Measurements from ENCODE around the gene FA2H. TPM values are rescaled to one million over a fixed set of nuclear protein-coding genes. Genes with fewer than 3 reads are reported as not detected.

FA2H gene
- total and polyA plus RNA-seq, 2 experiments from 2014 or later: 5.7 to 6.3 TPM

GRCh38 chr16:74716355-74716754 lies 58.3 kb downstream of the FA2H start:
- H4K20me1 ChIP-seq (replicated peaks; ENCODE audit: insufficient read depth): no peaks in the 10 kb centered on the region
- no peaks in the 10 kb centered on the region for H3F3A ChIP-seq (replicated peaks; ENCODE audit: low read depth)
- no peak overlapping the region for H3K4me2 ChIP-seq
- ATAC-seq (peak; percentile 73), DNase-seq (ENCODE audit: low spot score) (no peak)
- no peaks in the 10 kb centered on the region for H3K9me2 ChIP-seq (ENCODE audit: insufficient read depth)
- H3K79me2 ChIP-seq (replicated peaks; ENCODE audit: insufficient read depth): no peaks in the 10 kb centered on the region
- H3K27ac Mint-ChIP-seq: no peak overlapping the region
- H3K4me1 Mint-ChIP-seq: no peaks in the 10 kb centered on the region; the same call in 2 of the 3 replicates
- H3K9me3 Mint-ChIP-seq: no peaks in the 10 kb centered on the region; the same call in 2 of the 3 replicates
- H3K36me3 Mint-ChIP-seq (ENCODE audit: low read depth): no peaks in the 10 kb centered on the region
- H3K27ac ChIP-seq (ENCODE audit: low read depth): no peak overlapping the region
- H3K4me1 ChIP-seq (ENCODE audit: insufficient read depth): no peaks in the 10 kb centered on the region
- TF ChIP-seq JUNB (IDR thresholded peaks at IDR 0.05; ENCODE audit: unreplicated experiment) (no peak), POLR2AphosphoS5 (IDR thresholded peaks at IDR 0.05; ENCODE audit: low read depth) (no peak), CTCF (conservative IDR thresholded peaks at IDR 0.05; ENCODE audit: low read depth in 2 of 2) (peak; percentile 45 to 60)
- no peak overlapping the region for H3K4me3 Mint-ChIP-seq
- H2AFZ ChIP-seq: no peak overlapping the region
- H3K27me3 Mint-ChIP-seq (ENCODE audit: insufficient read depth, low read depth, poor library complexity): peaks cover 12% of the 10 kb centered on the region
- H3K4me3 ChIP-seq: no peak overlapping the region
- H3K27me3 ChIP-seq (ENCODE audit: insufficient read depth): no peaks in the 10 kb centered on the region
- no peaks in the 10 kb centered on the region for H3K36me3 ChIP-seq (ENCODE audit: insufficient read depth)

GRCh38 chr16:74713876-74714275 lies 60.7 kb downstream of the FA2H start:
- Mint-ChIP-seq H3K36me3 (ENCODE audit: low read depth) (no peaks in the 10 kb centered on the region), H3K4me1 (no peaks in the 10 kb centered on the region; the same call in 1 of the 3 replicates), H3K27ac (no peak overlapping the region), H3K4me3 (no peak overlapping the region), H3K27me3 (ENCODE audit: insufficient read depth, low read depth, poor library complexity) (peaks cover 14% of the 10 kb centered on the region), H3K9me3 (no peaks in the 10 kb centered on the region; the same call in 2 of the 3 replicates)
- Histone ChIP-seq H3K9me2 (ENCODE audit: insufficient read depth) (no peaks in the 10 kb centered on the region), H3K4me1 (ENCODE audit: insufficient read depth) (no peaks in the 10 kb centered on the region), H4K20me1 (replicated peaks; ENCODE audit: insufficient read depth) (no peaks in the 10 kb centered on the region), H3K4me2 (no peak overlapping the region), H3K4me3 (no peak overlapping the region), H3F3A (replicated peaks; ENCODE audit: low read depth) (no peaks in the 10 kb centered on the region), H3K79me2 (replicated peaks; ENCODE audit: insufficient read depth) (no peaks in the 10 kb centered on the region), H3K27ac (ENCODE audit: low read depth) (no peak overlapping the region), H3K36me3 (ENCODE audit: insufficient read depth) (no peaks in the 10 kb centered on the region), H3K27me3 (ENCODE audit: insufficient read depth) (no peaks in the 10 kb centered on the region), H2AFZ (no peak overlapping the region)
- ATAC-seq (no peak), DNase-seq (ENCODE audit: low spot score) (no peak)
- no peak for TF ChIP-seq NANOG (IDR thresholded peaks at IDR 0.05; ENCODE audit: borderline replicate concordance)
- TF ChIP-seq STAT1 (IDR thresholded peaks at IDR 0.05; ENCODE audit: unreplicated experiment): no peak
- TF ChIP-seq ZNF114 (CRISPR knock-in tag; IDR thresholded peaks at IDR 0.05): no peak
- TF ChIP-seq EZH2 (IDR thresholded peaks at IDR 0.05; ENCODE audit: low read depth, unreplicated experiment): no peak
- TF ChIP-seq ETS1 (IDR thresholded peaks at IDR 0.05): no peak
- no peak for TF ChIP-seq REST (IDR thresholded peaks at IDR 0.05; ENCODE audit: unreplicated experiment)

Data from GM23338 (cell line).